Testis (tissue), 3 donors: ENCODE data around the gene HDAC8. TPM values are rescaled to one million over a fixed set of nuclear protein-coding genes. Genes with fewer than 3 reads are reported as not detected.

Experiments
- DNase-seq: peaks from one replicate; pipeline ENCODE4 v3.0.0-alpha.2; 2019
- H3K27ac ChIP-seq, 2 donors: fragments of 200-600 bp; sonication (generic); one replicate each; pipeline ENCODE4 v1.5.1; 2019
- H3K27me3 ChIP-seq: fragments of 200-600 bp; sonication (generic); one replicate; pipeline ENCODE4 v1.5.1; 2019
- H3K36me3 ChIP-seq: fragments of 200-600 bp; sonication (generic); one replicate; pipeline ENCODE4 v1.5.1; 2017; ENCODE audit warnings: low read depth; ENCODE audit errors: missing control alignments
- H3K4me1 ChIP-seq: fragments of 200-600 bp; sonication (generic); one replicate; pipeline ENCODE4 v1.5.1; 2019
- H3K4me3 ChIP-seq, 2 donors: fragments of 200-600 bp; sonication (generic); one replicate each; pipeline ENCODE4 v1.5.1; 2017 to 2019
- H3K9me3 ChIP-seq: fragments of 200-600 bp; sonication (generic); one replicate; pipeline ENCODE4 v1.5.1; 2017
- POLR2A ChIP-seq: fragments of 450-650 bp; IDR thresholded peaks from one replicate; pipeline ENCODE4 v1.6.1; 2017; ENCODE audit warnings: antibody characterized with exemption, mild to moderate bottlenecking, moderate library complexity
- WGBS, 2 donors: methylation state at CpG; one replicate each; pipeline ENCODE4 v1.1.5; 2018; 5-methylcytosine and 5-hydroxymethylcytosine counted together
- intact Hi-C: fragments of 100-400 bp; cut with DNase I; formaldehyde crosslinking; loops from one replicate; pipeline ENCODE4 v1.15.1; 2023; ENCODE audit warnings: low total_unique reads
- polyA plus RNA-seq: library from polyadenylated mRNA; stranded (reverse); fragments of 350-450 nt; fragmentation: Illumina TruSeq; extraction: RNeasy Lipid Tissue Mini Kit (QIAGEN cat#74804); gene quantifications from one replicate; pipeline ENCODE4 v1.2.3, GENCODE V29; 2014; ENCODE audit warnings: low read depth, low replicate concordance; ENCODE audit not compliant: insufficient read depth
- total RNA-seq, 2 donors: library from RNA; depleted of rRNA; stranded (reverse); fragments of >200 nt; gene quantifications; one replicate each; pipeline ENCODE4 v1.2.3, GENCODE V29; 2016
- TF ChIP-seq, protein P1 (sequence below), 3 experiments: fragments of 450-650 bp in 2 of 3; fragments of 200-600 bp in 1 of 3; sonication (generic) in 1 of 3; IDR thresholded peaks; one replicate each; pipeline ENCODE4 v1.5.1; 2016 to 2019; ENCODE audit warnings: antibody characterized with exemption in 3 of 3, mild to moderate bottlenecking in 2 of 3, moderate library complexity in 1 of 3

HDAC8 gene
- total and polyA plus RNA-seq, 3 donors from 2014 or later, result 8.3 to 30.3 (median 25.2) TPM

DNA sequence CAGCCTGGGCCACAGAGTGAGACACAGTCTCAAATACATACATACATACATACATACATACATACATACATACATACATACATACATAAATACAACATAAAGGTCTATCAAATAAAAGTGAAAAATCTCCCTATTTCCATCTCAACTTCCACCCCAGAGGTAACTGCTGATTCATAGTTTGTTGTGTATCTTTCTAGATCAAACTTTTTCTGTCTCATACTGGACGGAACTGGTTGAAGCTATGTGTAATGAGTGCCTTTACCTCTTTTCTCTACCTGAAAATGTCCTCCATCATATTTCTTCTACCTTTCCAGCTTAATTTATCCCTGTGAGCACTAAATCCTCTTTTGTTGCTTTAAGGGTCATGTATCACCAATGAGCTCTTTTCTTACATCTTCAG lies 102.5 kb downstream of the HDAC8 start:
- Histone ChIP-seq H3K4me1 (no peaks in the 10 kb centered on the region), H3K9me3 (no peaks in the 10 kb centered on the region), H3K36me3 (no peaks in the 10 kb centered on the region), H3K4me3 (no peak overlapping the region), H3K27ac (no peak overlapping the region), H3K27me3 (no peaks in the 10 kb centered on the region)
- TF ChIP-seq, protein P1, sequence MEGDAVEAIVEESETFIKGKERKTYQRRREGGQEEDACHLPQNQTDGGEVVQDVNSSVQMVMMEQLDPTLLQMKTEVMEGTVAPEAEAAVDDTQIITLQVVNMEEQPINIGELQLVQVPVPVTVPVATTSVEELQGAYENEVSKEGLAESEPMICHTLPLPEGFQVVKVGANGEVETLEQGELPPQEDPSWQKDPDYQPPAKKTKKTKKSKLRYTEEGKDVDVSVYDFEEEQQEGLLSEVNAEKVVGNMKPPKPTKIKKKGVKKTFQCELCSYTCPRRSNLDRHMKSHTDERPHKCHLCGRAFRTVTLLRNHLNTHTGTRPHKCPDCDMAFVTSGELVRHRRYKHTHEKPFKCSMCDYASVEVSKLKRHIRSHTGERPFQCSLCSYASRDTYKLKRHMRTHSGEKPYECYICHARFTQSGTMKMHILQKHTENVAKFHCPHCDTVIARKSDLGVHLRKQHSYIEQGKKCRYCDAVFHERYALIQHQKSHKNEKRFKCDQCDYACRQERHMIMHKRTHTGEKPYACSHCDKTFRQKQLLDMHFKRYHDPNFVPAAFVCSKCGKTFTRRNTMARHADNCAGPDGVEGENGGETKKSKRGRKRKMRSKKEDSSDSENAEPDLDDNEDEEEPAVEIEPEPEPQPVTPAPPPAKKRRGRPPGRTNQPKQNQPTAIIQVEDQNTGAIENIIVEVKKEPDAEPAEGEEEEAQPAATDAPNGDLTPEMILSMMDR (IDR thresholded peaks at IDR 0.05), result no peak
- TF ChIP-seq POLR2A, result no peak
- WGBS, 2 donors, result 88 to 100% methylated on average over 1 of the region's 1 CpG
- intact Hi-C loops, result no loop called here
- DNase-seq, result no peak

DNA sequence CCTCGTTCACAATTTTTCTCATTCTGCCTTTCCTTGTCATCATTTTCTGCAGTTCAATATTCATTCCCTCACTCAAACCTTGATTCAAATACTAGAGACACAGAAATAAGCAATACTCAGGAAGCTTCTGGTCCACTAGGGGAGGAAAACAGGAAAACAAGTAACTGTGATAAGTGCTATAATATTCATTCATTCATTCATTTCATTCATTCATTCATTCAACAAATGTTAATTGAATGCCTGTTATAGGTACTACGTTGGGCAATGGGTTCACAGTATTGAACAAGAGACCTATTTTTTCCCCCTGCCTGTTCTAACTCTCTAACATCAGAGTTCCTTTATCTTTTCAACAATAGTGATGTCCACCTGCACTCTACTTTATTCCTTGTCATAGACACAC lies 104.0 kb downstream of the HDAC8 start:
- H3K4me1 ChIP-seq, result no peaks in the 10 kb centered on the region
- no peak for TF ChIP-seq POLR2A
- TF ChIP-seq, protein P1 (IDR thresholded peaks at IDR 0.05), result no peak
- intact Hi-C loops, result no loop called here
- H3K9me3 ChIP-seq, result no peaks in the 10 kb centered on the region
- H3K27ac ChIP-seq, result no peak overlapping the region
- no peak overlapping the region for H3K4me3 ChIP-seq
- DNase-seq, result no peak
- 88 to 89% methylated on average over 2 of the region's 2 CpGs for WGBS, 2 donors
- no peaks in the 10 kb centered on the region for H3K27me3 ChIP-seq
- H3K36me3 ChIP-seq, result no peaks in the 10 kb centered on the region

DNA sequence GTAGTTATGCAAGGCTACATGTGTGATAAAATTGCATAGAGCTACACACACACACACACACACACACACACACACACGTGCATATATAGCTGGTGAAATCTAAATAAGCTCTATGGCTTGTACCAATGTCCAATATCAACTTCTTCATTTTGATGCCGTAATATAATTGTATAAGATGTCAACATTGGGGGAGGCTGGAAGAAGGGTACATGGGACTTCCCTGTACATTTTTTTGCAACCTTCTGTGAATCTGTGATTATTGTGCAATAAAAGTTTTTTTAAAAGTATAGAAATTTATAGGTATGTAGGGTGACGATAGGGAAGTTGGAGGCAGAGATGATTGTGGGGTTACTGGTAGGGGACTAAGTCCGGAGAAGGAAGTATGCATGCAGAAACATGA lies 105.5 kb downstream of the HDAC8 start:
- Histone ChIP-seq H3K9me3 (no peaks in the 10 kb centered on the region), H3K27me3 (no peaks in the 10 kb centered on the region), H3K4me1 (no peaks in the 10 kb centered on the region), H3K36me3 (no peaks in the 10 kb centered on the region), H3K27ac (no peak overlapping the region), H3K4me3 (no peak overlapping the region)
- 88 to 100% methylated on average over 3 to 4 of the region's 4 CpGs for WGBS, 2 donors
- TF ChIP-seq, protein P1 (IDR thresholded peaks at IDR 0.05), result no peak
- no peak for TF ChIP-seq POLR2A
- intact Hi-C loops, result no loop called here
- DNase-seq, result no peak

DNA sequence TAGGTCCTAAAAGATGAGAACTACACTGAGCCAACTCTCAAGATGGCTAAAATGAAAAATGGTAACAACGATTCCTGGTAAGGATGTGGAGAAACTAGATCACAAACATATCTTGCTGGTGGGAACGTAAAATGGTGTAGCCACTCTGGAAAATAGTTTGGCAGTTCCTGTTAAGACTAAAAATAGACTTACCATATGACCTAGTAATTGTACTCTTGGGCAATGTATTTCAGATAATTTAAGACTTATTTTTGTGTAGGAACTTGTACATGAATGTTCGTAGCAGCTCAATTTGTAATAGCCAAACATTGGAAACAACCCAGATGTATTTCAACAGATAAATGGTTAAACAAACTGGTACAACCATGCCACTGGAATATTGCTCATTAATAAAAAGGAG lies 106.2 kb downstream of the HDAC8 start:
- Histone ChIP-seq H3K9me3 (no peaks in the 10 kb centered on the region), H3K27ac (no peak overlapping the region), H3K4me3 (no peak overlapping the region), H3K27me3 (no peaks in the 10 kb centered on the region), H3K36me3 (no peaks in the 10 kb centered on the region), H3K4me1 (no peaks in the 10 kb centered on the region)
- TF ChIP-seq, protein P1 (IDR thresholded peaks at IDR 0.05), result no peak
- TF ChIP-seq POLR2A, result no peak
- intact Hi-C loops, result no loop called here
- 67 to 74% methylated on average over 3 of the region's 3 CpGs for WGBS, 2 donors
- no peak for DNase-seq

DNA sequence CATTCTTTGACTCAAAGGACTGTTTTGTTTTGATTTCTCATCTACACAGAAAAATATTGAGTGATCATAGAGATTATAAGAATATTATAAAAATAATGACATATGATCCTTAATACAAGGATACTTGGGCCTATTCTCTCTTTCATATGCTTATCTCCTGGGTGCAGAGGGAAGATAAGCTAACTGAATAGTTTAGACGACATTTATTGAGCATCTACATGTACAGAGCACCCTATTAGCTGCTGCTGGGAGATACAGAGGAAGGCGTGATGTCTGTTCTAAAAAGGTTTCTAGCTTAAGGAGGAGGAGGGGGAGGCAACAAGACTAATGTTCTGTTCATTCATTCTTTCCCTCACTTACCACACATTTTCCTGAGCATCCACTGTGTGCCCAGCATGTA lies 106.8 kb downstream of the HDAC8 start:
- H3K36me3 ChIP-seq, result no peaks in the 10 kb centered on the region
- 80 to 81% methylated on average over 2 of the region's 2 CpGs for WGBS, 2 donors
- intact Hi-C loops, result no loop called here
- H3K4me1 ChIP-seq, result no peaks in the 10 kb centered on the region
- H3K27me3 ChIP-seq, result no peaks in the 10 kb centered on the region
- DNase-seq, result no peak
- H3K27ac ChIP-seq, result no peak overlapping the region
- no peak overlapping the region for H3K4me3 ChIP-seq
- TF ChIP-seq, protein P1 (IDR thresholded peaks at IDR 0.05), result no peak
- TF ChIP-seq POLR2A, result no peak
- no peaks in the 10 kb centered on the region for H3K9me3 ChIP-seq
